ENCODE results near the gene POU1F1. TPM values are rescaled to one million over a fixed set of nuclear protein-coding genes. Genes with fewer than 3 reads are reported as not detected.

Gene POU1F1
- total and polyA plus RNA-seq, 2 of the 8 experiments (the other 6 are each of a cell fraction or from before 2014, with no cell fraction given) = not detected

DNA sequence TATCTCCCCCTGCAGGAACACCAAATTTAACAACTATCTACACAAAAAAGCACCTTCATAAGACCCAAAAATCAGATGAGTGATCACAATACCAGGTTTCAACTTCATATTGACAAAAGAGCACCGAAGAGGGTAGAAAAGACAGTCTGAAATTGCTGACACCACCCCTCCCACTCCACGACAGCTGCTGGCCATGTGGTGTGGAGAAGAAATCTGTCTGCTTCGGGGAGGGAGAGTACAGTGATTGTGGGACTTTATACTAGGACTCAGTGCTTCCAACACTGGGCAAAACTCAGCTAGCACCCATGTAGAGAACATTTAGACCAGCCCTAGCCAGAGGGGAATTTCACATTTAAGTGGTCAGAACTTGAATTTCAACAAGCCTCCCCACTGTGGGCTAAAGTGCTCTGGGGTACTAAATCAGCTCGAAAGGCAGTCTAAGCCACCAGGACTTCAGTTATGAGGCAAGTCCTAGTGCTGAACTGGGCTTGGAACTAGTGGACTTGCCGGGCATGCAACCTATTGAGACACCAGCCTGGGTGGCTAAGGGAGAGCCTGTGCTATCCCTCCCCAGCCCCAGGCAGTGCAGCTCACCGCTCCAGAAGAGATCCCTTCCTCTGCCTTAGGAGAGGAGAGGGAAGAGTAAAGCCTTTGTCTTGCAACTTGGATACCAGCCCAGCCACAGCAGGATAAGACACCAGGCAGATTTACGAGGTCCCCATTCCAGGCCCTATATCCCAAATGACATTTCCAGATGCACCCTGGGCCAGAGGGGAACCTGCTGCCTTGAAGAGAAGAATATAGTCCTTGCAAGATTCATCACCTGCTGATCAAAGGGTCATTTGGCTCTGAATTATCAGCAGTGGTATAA, 44.6 kb upstream of the POU1F1 start:
- Histone ChIP-seq H3K23ac (ENCODE audit: insufficient read length) (no peak overlapping the region), H4K5ac (ENCODE audit: insufficient read length, low read depth, low read length) (no peak overlapping the region), H3K56ac (replicated peaks; ENCODE audit: insufficient read length, low read depth, low read length) (no peak overlapping the region), H3K79me2 (ENCODE audit: control insufficient read depth in 1 of 2, insufficient read depth in 2 of 2, low read length in 2 of 2) (no peaks in the 10 kb centered on the region), H3K27ac (ENCODE audit: low read depth, low read length) (no peak overlapping the region), H3K4me1 (replicated peaks in 1 of 4; ENCODE audit: control insufficient read depth in 3 of 4, insufficient read depth in 4 of 4, low read length in 3 of 4) (no peaks in the 10 kb centered on the region), H4K91ac (replicated peaks; ENCODE audit: insufficient read length, low read length) (no peak overlapping the region), H3K18ac (ENCODE audit: extremely low read depth, low read length) (no peak overlapping the region), H3K4me2 (ENCODE audit: insufficient read depth in 1 of 2, low read depth in 2 of 2, low read length in 2 of 2) (no peak overlapping the region), H2BK15ac (ENCODE audit: low read length) (no peak overlapping the region), H2BK20ac (ENCODE audit: low read length) (no peak overlapping the region), H2AFZ (ENCODE audit: low read length) (no peak overlapping the region; the same call in none of the 2 replicates), H3K9me3 (ENCODE audit: insufficient read depth in 2 of 2, low read depth in 1 of 2, low read length in 1 of 2) (peaks cover 0 to 4% of the 10 kb centered on the region in 2 experiments; a peak in 2 of 4 replicates), H3K27me3 (replicated peaks in 1 of 4; ENCODE audit: control insufficient read depth in 3 of 4, extremely low read depth in 1 of 4, insufficient read depth in 3 of 4, low read length in 3 of 4) (no peaks in the 10 kb centered on the region), H3K4ac (replicated peaks; ENCODE audit: insufficient read length, low read depth, low read length) (no peak overlapping the region), H3K79me1 (ENCODE audit: low read depth, low read length) (no peaks in the 10 kb centered on the region), H4K20me1 (replicated peaks in 1 of 2; ENCODE audit: control insufficient read depth in 1 of 2, insufficient read depth in 2 of 2, low read length in 2 of 2) (no peaks in the 10 kb centered on the region), H2BK5ac (ENCODE audit: low read depth, low read length) (no peak overlapping the region), H2BK12ac (ENCODE audit: low read depth, low read length) (no peak overlapping the region), H3K9ac (replicated peaks in 1 of 4; ENCODE audit: extremely low read depth in 1 of 4, low read depth in 3 of 4, low read length in 3 of 4) (no peak overlapping the region), H3K36me3 (ENCODE audit: control insufficient read depth in 2 of 4, insufficient read depth in 4 of 4, low read length in 3 of 4) (no peaks in the 10 kb centered on the region), H3K4me3 (ENCODE audit: extremely low read depth in 1 of 4, insufficient read depth in 2 of 4, low read depth in 3 of 4, low read length in 4 of 4) (no peak overlapping the region), H2AK5ac (ENCODE audit: low read depth, low read length) (no peak overlapping the region), H3K14ac (ENCODE audit: insufficient read length) (no peak overlapping the region), H3K23me2 (ENCODE audit: low read depth, low read length) (no peaks in the 10 kb centered on the region), H2BK120ac (replicated peaks; ENCODE audit: low read depth, low read length) (no peak overlapping the region), H4K8ac (ENCODE audit: extremely low read depth, insufficient read depth, low read length) (no peak overlapping the region)
- 92% methylated on average over 7 of the region's 7 CpGs; no CpG with 5 or more reads in 1 of the 2 experiments for WGBS, 2 experiments (ENCODE audit: extremely low coverage in 1 of 2, insufficient coverage in 1 of 2, insufficient read length in 1 of 2, insufficient replicate concordance in 2 of 2, low coverage in 1 of 2, low lambda C conversion rate in 2 of 2, missing lambda C conversion rate in 1 of 2)
- FAIRE-seq (no peak), DNase-seq (ENCODE audit: low read depth in 1 of 2, low spot score in 2 of 2) (no peak)
- ChIA-PET CTCF (ENCODE audit: partially characterized antibody) (interaction anchor here (1.1 kb wide), 1 partner anchor 23 kb away, joined by 4 read pairs; no protein-coding TSS in a partner anchor), POLR2A (ENCODE audit: partially characterized antibody) (no interaction called here)
- TF ChIP-seq CBX8 (IDR thresholded peaks at IDR 0.05; ENCODE audit: borderline replicate concordance, low read depth, low read length) (no peak), SRF (IDR thresholded peaks at IDR 0.05; ENCODE audit: low read depth, low read length) (no peak), HDAC2 (IDR thresholded peaks at IDR 0.05; ENCODE audit: borderline replicate concordance in 1 of 2, low read depth in 2 of 2, low read length in 2 of 2) (no peak), BACH1 (IDR thresholded peaks at IDR 0.05; ENCODE audit: low read length) (no peak), ZNF274 (IDR thresholded peaks at IDR 0.05; ENCODE audit: borderline replicate concordance, extremely low read depth, low read length) (no peak), POLR2A (IDR thresholded peaks at IDR 0.05; ENCODE audit: control extremely low read depth in 1 of 2, low read depth in 2 of 2, low read length in 2 of 2) (no peak), KDM5A (IDR thresholded peaks at IDR 0.05; ENCODE audit: low read length) (no peak), USF2 (IDR thresholded peaks at IDR 0.05; ENCODE audit: low read length) (no peak), ASH2L (IDR thresholded peaks at IDR 0.05; ENCODE audit: low read length) (no peak), BRCA1 (IDR thresholded peaks at IDR 0.05; ENCODE audit: low read depth, low read length) (no peak), KDM4A (IDR thresholded peaks at IDR 0.05; ENCODE audit: low read depth, low read length, severe bottlenecking) (no peak)
